ENCODE measurements around the gene HBG2. TPM values are rescaled to one million over a fixed set of nuclear protein-coding genes. Genes with fewer than 3 reads are reported as not detected.
"Not testable (repeated sequence)": the region's sequence is repeated elsewhere in the genome, so short reads cannot be mapped to it uniquely, and the experiment has no call there.

The HBG2 gene
- total RNA-seq (2012; rRNA removed), result not detected in 2 replicates

- not testable (repeated sequence) for H3K4me1 ChIP-seq (ENCODE audit: control insufficient read depth, insufficient read depth, low read length); H3K4me2 ChIP-seq (ENCODE audit: low read length); H3K4me3 ChIP-seq (ENCODE audit: low read length); H3K9ac ChIP-seq (ENCODE audit: low read depth, low read length); H3K9me3 ChIP-seq (replicated peaks; ENCODE audit: low read length); H3K27me3 ChIP-seq (ENCODE audit: control insufficient read depth, insufficient read depth, low read length); H3K36me3 ChIP-seq (ENCODE audit: insufficient read depth, low read length)
Observed at GRCh38 chr11:5254646-5255413, at the start of gene HBG2. HBG2 (minus strand) TSS chr11:5254781; CDS start chr11:5254728, 53 bp downstream.

- no peak overlapping the region for H3K9ac ChIP-seq (ENCODE audit: low read depth, low read length)
Observed at GRCh38 chr11:5304046-5304445, 49.5 kb upstream of the HBG2 start.

GRCh38 chr11:5303626-5304025 is 49.0 kb upstream of the HBG2 start:
- Histone ChIP-seq H3K27me3 (ENCODE audit: control insufficient read depth, insufficient read depth, low read length) (no peaks in the 10 kb centered on the region), H3K9me3 (replicated peaks; ENCODE audit: low read length) (no peaks in the 10 kb centered on the region), H3K4me1 (ENCODE audit: control insufficient read depth, insufficient read depth, low read length) (no peaks in the 10 kb centered on the region), H3K9ac (ENCODE audit: low read depth, low read length) (no peak overlapping the region), H3K36me3 (ENCODE audit: insufficient read depth, low read length) (no peaks in the 10 kb centered on the region), H3K4me2 (ENCODE audit: low read length) (no peak overlapping the region), H3K4me3 (ENCODE audit: low read length) (no peak overlapping the region)

More at GRCh38 chr11:5304046-5304445, 49.5 kb upstream of the HBG2 start:
- Histone ChIP-seq H3K4me1 (ENCODE audit: control insufficient read depth, insufficient read depth, low read length) (no peaks in the 10 kb centered on the region), H3K36me3 (ENCODE audit: insufficient read depth, low read length) (no peaks in the 10 kb centered on the region), H3K4me2 (ENCODE audit: low read length) (no peak overlapping the region), H3K9me3 (replicated peaks; ENCODE audit: low read length) (no peaks in the 10 kb centered on the region), H3K27me3 (ENCODE audit: control insufficient read depth, insufficient read depth, low read length) (no peaks in the 10 kb centered on the region), H3K4me3 (ENCODE audit: low read length) (no peak overlapping the region)

GRCh38 chr11:5301846-5302245 is 47.3 kb upstream of the HBG2 start, which contains the start of gene OR51B4:
OR51B4 (minus strand) TSS chr11:5301946; CDS start chr11:5301946, 0 bp downstream.
- H3K36me3 ChIP-seq (ENCODE audit: insufficient read depth, low read length), result no peaks in the 10 kb centered on the region
- no peaks in the 10 kb centered on the region for H3K9me3 ChIP-seq (replicated peaks; ENCODE audit: low read length)
- no peak within 1 kb of the TSS for H3K4me3 ChIP-seq (ENCODE audit: low read length)
- no peaks in the 10 kb centered on the region for H3K4me1 ChIP-seq (ENCODE audit: control insufficient read depth, insufficient read depth, low read length)
- H3K27me3 ChIP-seq (ENCODE audit: control insufficient read depth, insufficient read depth, low read length), result no peaks in the 10 kb centered on the region
- no peak within 1 kb of the TSS for H3K9ac ChIP-seq (ENCODE audit: low read depth, low read length)
- no peak within 1 kb of the TSS for H3K4me2 ChIP-seq (ENCODE audit: low read length)

GRCh38 chr11:5300251-5300650 is 45.7 kb upstream of the HBG2 start:
- Histone ChIP-seq H3K36me3 (ENCODE audit: insufficient read depth, low read length) (no peaks in the 10 kb centered on the region), H3K27me3 (ENCODE audit: control insufficient read depth, insufficient read depth, low read length) (no peaks in the 10 kb centered on the region), H3K4me3 (ENCODE audit: low read length) (no peak overlapping the region), H3K9ac (ENCODE audit: low read depth, low read length) (no peak overlapping the region), H3K4me2 (ENCODE audit: low read length) (no peak overlapping the region), H3K4me1 (ENCODE audit: control insufficient read depth, insufficient read depth, low read length) (no peaks in the 10 kb centered on the region), H3K9me3 (replicated peaks; ENCODE audit: low read length) (no peaks in the 10 kb centered on the region)

- Histone ChIP-seq H3K9ac (ENCODE audit: low read depth, low read length) (no peak overlapping the region), H3K4me2 (ENCODE audit: low read length) (no peak overlapping the region), H3K27me3 (ENCODE audit: control insufficient read depth, insufficient read depth, low read length) (no peaks in the 10 kb centered on the region), H3K4me3 (ENCODE audit: low read length) (no peak overlapping the region), H3K4me1 (ENCODE audit: control insufficient read depth, insufficient read depth, low read length) (no peaks in the 10 kb centered on the region), H3K36me3 (ENCODE audit: insufficient read depth, low read length) (no peaks in the 10 kb centered on the region), H3K9me3 (replicated peaks; ENCODE audit: low read length) (no peaks in the 10 kb centered on the region)
Observed at GRCh38 chr11:5298451-5298850, 43.9 kb upstream of the HBG2 start.

GRCh38 chr11:5297721-5298323 is 43.2 kb upstream of the HBG2 start:
- H3K9me3 ChIP-seq (replicated peaks; ENCODE audit: low read length), result no peaks in the 10 kb centered on the region
- no peak overlapping the region for H3K9ac ChIP-seq (ENCODE audit: low read depth, low read length)
- no peaks in the 10 kb centered on the region for H3K4me1 ChIP-seq (ENCODE audit: control insufficient read depth, insufficient read depth, low read length)
- H3K27me3 ChIP-seq (ENCODE audit: control insufficient read depth, insufficient read depth, low read length), result no peaks in the 10 kb centered on the region
- no peak overlapping the region for H3K4me2 ChIP-seq (ENCODE audit: low read length)
- H3K4me3 ChIP-seq (ENCODE audit: low read length), result no peak overlapping the region
- no peaks in the 10 kb centered on the region for H3K36me3 ChIP-seq (ENCODE audit: insufficient read depth, low read length)

- not testable (repeated sequence) for H3K4me1 ChIP-seq (ENCODE audit: control insufficient read depth, insufficient read depth, low read length); H3K36me3 ChIP-seq (ENCODE audit: insufficient read depth, low read length); H3K9ac ChIP-seq (ENCODE audit: low read depth, low read length); H3K4me2 ChIP-seq (ENCODE audit: low read length); H3K27me3 ChIP-seq (ENCODE audit: control insufficient read depth, insufficient read depth, low read length); H3K4me3 ChIP-seq (ENCODE audit: low read length); H3K9me3 ChIP-seq (replicated peaks; ENCODE audit: low read length)
Observed at GRCh38 chr11:5294342-5294995, 39.9 kb upstream of the HBG2 start.

- H3K4me1 ChIP-seq (ENCODE audit: control insufficient read depth, insufficient read depth, low read length), result peaks cover 11% of the 10 kb centered on the region
- H3K9me3 ChIP-seq (replicated peaks; ENCODE audit: low read length), result no peaks in the 10 kb centered on the region
- no peak overlapping the region for H3K4me2 ChIP-seq (ENCODE audit: low read length)
- H3K9ac ChIP-seq (ENCODE audit: low read depth, low read length), result no peak overlapping the region
- no peak overlapping the region for H3K4me3 ChIP-seq (ENCODE audit: low read length)
- H3K36me3 ChIP-seq (ENCODE audit: insufficient read depth, low read length), result no peaks in the 10 kb centered on the region
- H3K27me3 ChIP-seq (ENCODE audit: control insufficient read depth, insufficient read depth, low read length), result no peaks in the 10 kb centered on the region
Observed at GRCh38 chr11:5293028-5293427, 38.4 kb upstream of the HBG2 start.

- H3K27me3 ChIP-seq (ENCODE audit: control insufficient read depth, insufficient read depth, low read length), result no peaks in the 10 kb centered on the region
- H3K9me3 ChIP-seq (replicated peaks; ENCODE audit: low read length), result no peaks in the 10 kb centered on the region
- no peak overlapping the region for H3K9ac ChIP-seq (ENCODE audit: low read depth, low read length)
- no peak overlapping the region for H3K4me3 ChIP-seq (ENCODE audit: low read length)
- peaks cover 11% of the 10 kb centered on the region for H3K4me1 ChIP-seq (ENCODE audit: control insufficient read depth, insufficient read depth, low read length)
- H3K36me3 ChIP-seq (ENCODE audit: insufficient read depth, low read length), result no peaks in the 10 kb centered on the region
- no peak overlapping the region for H3K4me2 ChIP-seq (ENCODE audit: low read length)
Observed at GRCh38 chr11:5291207-5291838, 36.7 kb upstream of the HBG2 start.

GRCh38 chr11:5290106-5290505 is 35.5 kb upstream of the HBG2 start:
- Histone ChIP-seq H3K36me3 (ENCODE audit: insufficient read depth, low read length) (no peaks in the 10 kb centered on the region), H3K4me3 (ENCODE audit: low read length) (no peak overlapping the region), H3K9me3 (replicated peaks; ENCODE audit: low read length) (no peaks in the 10 kb centered on the region), H3K27me3 (ENCODE audit: control insufficient read depth, insufficient read depth, low read length) (no peaks in the 10 kb centered on the region), H3K9ac (ENCODE audit: low read depth, low read length) (no peak overlapping the region), H3K4me1 (ENCODE audit: control insufficient read depth, insufficient read depth, low read length) (peaks cover 11% of the 10 kb centered on the region), H3K4me2 (ENCODE audit: low read length) (no peak overlapping the region)
